ENCODE results near the gene ATP5PF.
A peak's percentile ranks its signal among the peaks of the same experiment; 100 is the strongest.
"Not testable (repeated sequence)": the region's sequence is repeated elsewhere in the genome, so short reads cannot be mapped to it uniquely, and the experiment has no call there.

ATP5PF gene

GRCh38 chr21:25734904-25735645, at the start of gene ATP5PF, which contains the start of gene GABPA:
Gene ATP5PF, minus strand, starts transcription at chr21:25734904. Its CDS starts 5,110 bp downstream, at chr21:25729794.
Gene GABPA, plus strand, starts transcription at chr21:25734972. Its CDS starts 6,627 bp downstream, at chr21:25741599.
- peak; percentile 98 for DNase-seq

DNA sequence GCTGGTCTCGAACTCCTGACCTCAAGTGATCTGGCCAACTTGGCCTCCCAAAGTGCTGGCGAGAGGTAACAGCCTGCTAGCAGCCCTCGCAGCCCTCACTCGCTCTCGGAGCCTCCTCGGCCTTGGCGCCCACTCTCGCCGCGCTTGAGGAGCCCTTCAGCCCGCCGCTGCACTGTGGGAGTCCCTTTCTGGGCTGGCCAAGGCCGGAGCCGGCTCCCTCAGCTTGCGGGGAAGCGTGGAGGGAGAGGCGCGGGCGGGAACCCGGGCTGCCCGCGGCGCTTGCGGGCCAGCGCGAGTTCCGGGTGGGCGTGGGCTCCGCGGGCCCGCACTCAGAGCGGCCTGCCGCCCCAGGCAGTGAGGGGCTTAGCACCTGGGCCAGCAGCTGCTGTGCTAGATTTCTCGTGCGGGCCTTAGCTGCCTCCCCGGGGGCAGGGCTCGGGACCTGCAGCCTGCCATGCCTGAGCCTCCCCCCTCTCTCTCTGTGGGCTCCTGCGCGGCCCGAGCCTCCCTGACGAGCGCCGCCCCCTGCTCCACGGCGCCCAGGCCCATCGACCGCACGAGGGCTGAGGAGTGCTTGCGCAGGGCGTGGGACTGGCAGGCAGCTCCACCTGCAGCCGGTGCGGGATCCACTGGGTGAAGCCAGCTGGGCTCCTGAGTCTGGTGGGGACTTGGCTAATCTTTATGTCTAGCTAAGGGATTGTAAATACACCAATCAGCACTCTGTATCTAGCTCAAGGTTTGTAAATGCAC, 43.6 kb upstream of the ATP5PF start:
- DNase-seq, result not testable (repeated sequence)

- DNase-seq, result no peak
These were observed 41.7 kb upstream of the ATP5PF start for GRCh38 chr21:25776440-25776839.

DNA sequence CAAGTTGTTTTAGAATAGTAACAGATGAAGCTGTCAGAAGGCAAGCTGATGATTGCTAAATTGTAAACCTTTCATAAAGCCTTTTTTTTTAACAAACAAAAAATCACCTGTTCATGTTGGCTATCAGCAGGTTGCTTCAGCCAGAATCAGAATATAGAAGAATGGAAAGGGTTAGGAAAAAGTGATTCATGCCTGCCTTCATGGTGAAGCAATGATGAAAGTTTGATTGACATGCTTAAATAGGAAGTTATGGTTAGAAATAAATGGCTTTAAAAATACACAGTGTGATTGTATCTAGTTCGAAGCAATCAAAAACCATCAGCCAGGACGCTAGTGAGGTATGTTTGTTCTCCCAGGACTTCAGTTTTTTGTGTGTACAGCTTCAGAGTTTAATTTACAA, 38.0 kb upstream of the ATP5PF start:
- DNase-seq, result no peak

DNA sequence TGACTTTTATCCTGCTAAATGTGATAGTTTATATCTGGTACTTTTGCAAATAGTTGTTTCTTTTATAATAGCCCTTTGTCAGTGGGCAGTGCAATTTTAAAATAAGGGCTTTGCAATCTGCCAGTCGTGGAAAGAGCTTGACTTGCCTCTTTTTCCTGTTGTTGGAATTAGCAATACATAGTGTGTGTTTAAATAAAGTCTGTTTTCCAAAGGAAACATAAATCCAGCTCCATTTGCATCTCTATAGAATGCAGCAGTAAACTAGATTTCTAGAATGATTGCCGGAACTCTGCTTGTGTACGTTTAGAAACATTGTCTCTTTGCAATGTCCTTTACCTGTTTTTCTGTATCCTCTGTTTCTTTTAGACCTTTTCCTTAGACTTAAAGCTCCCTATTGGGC, 33.2 kb upstream of the ATP5PF start:
- DNase-seq, result no peak

- DNase-seq, result no peak
These were observed 29.4 kb upstream of the ATP5PF start for GRCh38 chr21:25764065-25764464.

- DNase-seq, result no peak
These were observed 26.0 kb upstream of the ATP5PF start for GRCh38 chr21:25760677-25761076.

GRCh38 chr21:25760061-25760460, 25.4 kb upstream of the ATP5PF start:
- no peak for DNase-seq

GRCh38 chr21:25759573-25759972, 24.9 kb upstream of the ATP5PF start:
- no peak for DNase-seq

- no peak for DNase-seq
These were observed 22.8 kb upstream of the ATP5PF start for GRCh38 chr21:25757531-25757930.

- DNase-seq, result no peak
These were observed 21.7 kb upstream of the ATP5PF start for GRCh38 chr21:25756190-25756932.

DNA sequence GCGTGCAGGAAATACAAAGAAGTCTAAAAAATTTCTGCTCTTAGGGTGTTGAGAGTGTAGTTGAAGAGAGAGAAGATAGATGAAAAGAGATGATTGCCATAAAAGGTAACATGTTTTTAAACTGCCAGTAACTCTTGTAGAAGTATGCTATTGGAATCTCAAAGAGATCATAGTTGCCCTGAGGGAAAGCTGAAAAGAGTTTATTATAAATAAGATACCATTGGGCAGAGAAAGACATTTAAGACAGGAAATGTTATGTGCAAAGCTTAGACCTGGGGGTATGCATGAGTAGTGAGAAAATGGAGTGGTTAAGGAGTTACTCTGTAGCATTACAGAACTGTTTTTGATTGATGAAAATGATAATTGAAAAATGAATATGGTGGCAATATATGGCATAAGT, 17.7 kb upstream of the ATP5PF start:
- no peak for DNase-seq

GRCh38 chr21:25750085-25750484, 15.4 kb upstream of the ATP5PF start:
- no peak for DNase-seq

GRCh38 chr21:25744854-25745253, 10.2 kb upstream of the ATP5PF start:
- no peak for DNase-seq

DNA sequence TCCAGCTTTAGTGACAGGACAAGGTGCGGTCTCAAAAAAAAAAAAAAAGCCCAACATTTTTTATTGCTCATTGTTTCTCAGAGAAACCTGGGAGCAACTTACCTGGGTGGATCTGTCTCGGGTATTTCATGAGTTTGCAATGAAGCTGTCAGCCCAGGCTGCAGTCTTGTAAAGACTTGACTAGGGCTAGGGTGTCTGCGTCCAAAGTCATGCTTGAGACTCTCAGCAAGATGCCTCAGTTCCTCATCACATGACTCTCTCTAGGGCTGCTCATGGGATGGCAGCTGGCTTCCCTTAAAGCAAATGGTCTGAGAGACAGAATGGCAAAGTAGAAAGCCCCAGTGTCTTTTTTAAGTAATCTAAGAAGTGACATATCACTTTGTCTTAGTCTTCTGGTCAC, 8.2 kb upstream of the ATP5PF start:
- no peak for DNase-seq

DNA sequence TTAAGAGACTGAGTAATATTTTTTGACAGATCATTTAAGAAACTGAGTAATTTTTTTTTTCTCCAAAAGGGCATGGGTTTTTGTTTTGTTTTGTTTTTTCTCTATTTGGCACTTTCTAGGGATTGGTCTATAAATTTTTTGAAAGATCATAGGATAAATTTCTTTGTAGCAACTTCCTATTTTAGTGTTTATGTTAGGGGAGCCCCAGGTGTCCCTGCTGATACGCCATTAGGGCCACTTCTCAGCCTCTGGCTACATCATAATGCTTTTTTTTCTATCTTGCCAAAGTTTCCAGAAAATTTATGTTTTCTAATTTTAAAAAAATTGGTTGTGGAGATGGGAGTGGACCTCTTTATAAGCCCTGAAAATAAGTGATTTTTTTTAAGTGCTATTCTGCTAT, 2.7 kb upstream of the ATP5PF start:
- DNase-seq, result no peak

DNA sequence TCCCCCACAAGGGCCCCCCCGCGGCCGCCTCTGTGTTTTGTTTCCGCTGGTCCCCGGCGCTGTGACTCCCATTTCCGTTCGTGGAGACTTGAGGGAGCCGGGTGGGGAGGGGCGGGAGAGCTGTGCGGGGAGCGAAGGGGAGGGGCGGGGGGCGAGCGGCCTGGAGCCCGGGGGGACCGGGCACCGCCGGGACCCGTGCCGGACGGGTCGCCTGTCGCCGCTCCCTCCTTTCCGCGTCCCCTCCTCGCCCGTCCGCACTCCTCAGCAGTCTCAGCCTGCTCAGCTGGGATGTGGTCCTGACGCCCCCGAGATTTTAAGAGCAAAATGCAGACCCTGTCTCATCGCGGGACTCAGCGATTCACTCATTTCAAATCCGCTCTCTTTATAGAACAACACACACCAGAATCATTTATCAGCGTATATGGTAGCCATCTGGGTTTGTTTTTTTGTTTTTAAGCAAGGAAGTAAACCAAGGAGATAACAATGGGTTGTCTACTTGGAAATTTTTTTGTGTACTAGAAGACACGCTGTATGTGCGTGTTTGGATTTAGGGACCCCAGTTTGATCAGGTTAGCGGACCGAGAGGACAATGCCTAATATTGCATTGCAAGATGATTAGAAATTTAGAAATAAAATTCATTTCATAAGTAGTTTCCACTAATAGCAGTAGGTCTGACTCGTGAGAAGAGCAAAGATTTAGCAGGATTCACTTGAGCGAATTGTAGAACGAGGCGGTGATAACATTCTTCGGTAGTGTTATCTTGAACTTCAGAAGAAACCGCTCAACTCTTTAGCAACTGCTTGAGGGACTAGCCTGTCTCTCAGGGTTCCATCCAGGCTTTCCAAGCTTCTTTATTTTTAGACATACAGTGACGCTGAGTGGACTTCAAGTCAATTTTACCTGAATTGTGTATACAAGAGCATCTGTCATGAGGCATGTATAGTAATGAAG, 1.2 kb upstream of the ATP5PF start:
- DNase-seq, result peak; percentile 76

DNA sequence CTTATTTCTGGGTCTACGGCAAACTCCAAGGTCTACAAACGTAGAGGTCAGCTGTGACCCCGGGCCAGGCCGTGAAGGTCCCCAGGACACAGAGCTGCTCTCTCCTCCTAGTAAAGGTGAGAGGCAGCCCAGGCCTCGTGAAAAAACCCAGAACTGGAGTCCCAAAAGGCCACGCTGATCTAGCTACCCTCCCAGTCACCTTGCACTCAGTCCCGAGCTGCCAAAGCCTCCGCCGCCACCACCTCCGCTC, 125 bp downstream of the ATP5PF start:
- DNase-seq, result no peak

- DNase-seq, result peak; percentile 26
These were observed 648 bp downstream of the ATP5PF start for GRCh38 chr21:25733859-25734653.

DNA sequence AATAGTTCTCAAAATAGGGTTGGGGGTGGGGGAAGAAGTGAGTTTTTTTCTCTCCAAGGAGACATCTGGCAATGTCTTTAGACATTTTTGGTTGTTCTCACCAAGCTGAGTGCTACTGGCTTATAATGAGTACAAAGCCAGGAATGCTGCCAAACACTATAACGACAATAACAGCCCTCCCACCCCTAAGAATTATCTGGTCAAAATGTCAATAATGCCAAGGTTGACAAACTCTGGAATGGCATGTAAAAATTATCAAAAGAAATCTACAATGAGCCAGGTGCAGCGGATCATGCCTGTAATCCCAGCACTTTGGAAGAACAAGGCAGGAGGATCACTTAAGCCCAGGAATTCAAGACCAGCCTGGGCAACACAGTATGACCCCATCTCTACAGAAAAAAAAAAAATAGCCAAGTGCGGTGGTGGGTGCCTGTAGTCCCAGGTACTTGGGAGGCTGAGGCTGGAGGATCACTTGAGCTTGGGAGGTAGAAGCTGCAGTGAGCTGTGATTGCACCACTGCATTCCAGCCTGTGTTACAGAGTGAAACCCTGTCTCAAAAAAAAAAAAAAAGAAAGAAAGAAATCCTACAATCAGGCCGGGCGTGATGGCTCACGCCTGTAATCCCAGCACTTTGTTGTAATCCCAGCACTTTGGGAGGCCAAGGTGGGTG, 2.5 kb downstream of the ATP5PF start:
- no peak for DNase-seq

DNA sequence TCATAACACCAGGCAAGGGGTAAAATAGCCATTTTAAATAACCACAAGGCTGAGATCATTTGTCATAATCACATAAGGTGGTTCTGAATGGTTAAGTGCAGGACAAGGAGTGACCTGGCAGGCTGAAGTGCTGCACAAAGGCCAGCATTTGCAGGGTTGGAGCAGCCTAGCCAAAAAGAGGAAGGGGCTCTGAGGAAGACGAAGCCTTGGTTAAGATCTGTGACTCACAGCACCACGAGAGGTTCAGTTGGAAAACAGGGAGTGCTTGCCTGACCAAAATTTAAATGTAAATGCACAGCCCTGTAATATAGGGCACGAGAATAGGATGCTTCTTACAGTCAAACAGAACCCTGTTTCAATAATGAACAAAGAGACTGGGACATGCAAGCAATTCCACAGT, 12.1 kb downstream of the ATP5PF start:
- DNase-seq, result no peak
